ENCODE results near the gene ELP6. TPM values are rescaled to one million over a fixed set of nuclear protein-coding genes. Genes with fewer than 3 reads are reported as not detected.
"Not testable (repeated sequence)": the region's sequence is repeated elsewhere in the genome, so short reads cannot be mapped to it uniquely, and the experiment has no call there.

Gene ELP6
- total RNA-seq, 1 experiment from 2014 or later, result 35.4 TPM

GRCh38 chr3:47512416-47513124, 942 bp downstream of the ELP6 start:
- DNase-seq (ENCODE audit: low spot score), result no peak

GRCh38 chr3:47505267-47505666, 8.2 kb downstream of the ELP6 start:
- DNase-seq (ENCODE audit: low spot score), result not testable (repeated sequence)

GRCh38 chr3:47504113-47504512, 9.4 kb downstream of the ELP6 start:
- no peak for DNase-seq (ENCODE audit: low spot score)

DNA sequence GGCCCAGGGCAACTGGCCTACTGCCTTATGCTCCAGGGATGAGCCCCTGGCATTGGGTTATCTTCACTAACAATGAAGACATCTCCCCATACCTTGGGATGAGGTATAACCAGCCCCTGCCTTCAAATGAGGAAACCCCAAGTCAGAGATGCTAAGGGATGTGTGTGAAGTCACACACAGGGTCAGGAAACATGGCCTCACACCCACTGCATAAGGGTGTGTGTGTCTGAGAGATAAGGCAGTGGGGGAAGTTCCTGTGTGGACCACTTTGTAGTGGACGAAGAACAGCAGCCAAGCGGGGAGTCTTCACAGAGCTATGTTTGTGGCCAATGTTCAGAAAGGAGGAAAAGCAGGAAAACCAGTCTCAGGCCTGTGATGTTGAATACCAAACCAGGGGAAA, 10.5 kb downstream of the ELP6 start:
- no peak for DNase-seq (ENCODE audit: low spot score)

- no peak for DNase-seq (ENCODE audit: low spot score)
These were observed 16.6 kb downstream of the ELP6 start for GRCh38 chr3:47496892-47497291.

GRCh38 chr3:47495886-47496285, 17.6 kb downstream of the ELP6 start:
- no peak for DNase-seq (ENCODE audit: low spot score)

GRCh38 chr3:47495111-47495510, 18.4 kb downstream of the ELP6 start:
- no peak for DNase-seq (ENCODE audit: low spot score)

DNA sequence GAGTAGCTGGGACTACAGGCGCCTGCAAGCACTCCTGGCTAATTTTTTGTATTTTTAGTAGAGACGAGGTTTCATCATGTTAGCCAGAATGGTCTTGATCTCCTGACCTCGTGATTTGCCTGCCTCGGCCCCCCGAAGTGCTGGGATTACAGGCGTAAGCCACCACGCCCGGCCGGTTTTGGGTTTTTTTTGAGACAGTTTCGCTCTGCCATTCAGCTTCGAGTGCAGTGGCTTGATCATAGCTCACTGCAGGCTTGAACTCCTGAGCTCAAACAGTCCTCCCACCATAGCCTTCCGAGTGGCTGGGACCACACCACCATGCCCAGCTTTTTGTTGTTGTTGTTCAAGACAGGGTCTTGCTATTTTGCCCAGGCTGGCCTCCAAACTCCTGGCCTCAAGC, 21.7 kb downstream of the ELP6 start:
- DNase-seq (ENCODE audit: low spot score), result no peak

DNA sequence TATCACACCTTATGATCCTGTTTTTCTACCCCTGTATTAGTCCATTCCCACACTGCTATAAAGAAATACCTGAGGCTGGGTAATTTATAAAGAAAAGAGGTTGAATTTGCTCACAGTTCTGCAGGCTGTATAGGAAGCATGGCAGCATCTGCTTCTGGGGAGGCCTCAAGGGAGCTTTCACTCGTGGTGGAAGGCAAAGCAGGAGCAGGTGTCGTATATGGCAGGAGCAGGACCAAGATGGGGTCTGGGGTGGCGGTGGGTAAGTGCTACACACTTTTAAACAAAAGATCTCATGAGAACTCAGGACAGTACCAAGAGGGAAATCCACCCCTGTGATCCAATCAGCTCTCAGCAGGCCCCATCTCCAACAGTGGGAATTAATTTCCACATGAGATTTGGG, 22.3 kb downstream of the ELP6 start:
- DNase-seq (ENCODE audit: low spot score), result no peak

- no peak for DNase-seq (ENCODE audit: low spot score)
These were observed 26.2 kb downstream of the ELP6 start for GRCh38 chr3:47487265-47487664.

DNA sequence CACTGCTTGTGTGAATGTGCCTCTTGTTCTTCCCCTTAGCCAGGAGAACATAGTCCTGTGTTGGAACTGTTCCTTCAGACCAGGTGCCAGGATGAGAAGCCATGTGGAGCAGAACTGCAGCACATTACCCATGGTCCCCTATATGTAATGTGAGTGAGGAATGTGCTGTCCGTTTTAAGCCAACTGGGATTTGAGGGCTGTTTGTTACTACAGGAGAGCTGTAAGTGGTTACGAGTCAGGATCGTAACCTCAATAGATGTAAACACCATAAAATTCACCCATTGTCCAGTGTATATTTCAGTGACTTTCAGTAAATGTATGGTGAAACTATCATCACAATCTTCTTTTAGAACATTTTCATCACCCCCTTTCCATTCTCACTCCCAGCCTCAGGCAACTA, 27.7 kb downstream of the ELP6 start:
- peak; percentile 7 for DNase-seq (ENCODE audit: low spot score)

DNA sequence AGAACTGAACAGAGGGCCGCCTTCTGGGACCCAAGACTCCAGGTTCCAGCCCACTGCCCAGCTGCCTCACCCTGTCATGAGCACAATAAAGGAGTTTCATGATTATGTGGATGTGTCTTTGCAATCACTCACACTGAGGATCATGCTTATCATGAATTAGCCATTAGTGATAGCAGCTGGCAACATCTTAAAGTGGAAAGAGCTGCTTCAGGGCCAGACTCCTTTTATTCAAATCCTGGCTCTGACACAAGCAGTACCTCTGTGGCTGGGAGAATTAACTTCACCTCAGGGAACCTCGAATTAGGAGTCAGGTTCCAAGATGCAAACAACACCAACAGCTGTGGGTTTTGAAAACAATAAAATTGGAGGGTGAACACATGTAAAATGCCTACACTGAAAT, 31.1 kb downstream of the ELP6 start:
- no peak for DNase-seq (ENCODE audit: low spot score)

- DNase-seq (ENCODE audit: low spot score), result not testable (repeated sequence)
These were observed 31.7 kb downstream of the ELP6 start for GRCh38 chr3:47481763-47482162.

DNA sequence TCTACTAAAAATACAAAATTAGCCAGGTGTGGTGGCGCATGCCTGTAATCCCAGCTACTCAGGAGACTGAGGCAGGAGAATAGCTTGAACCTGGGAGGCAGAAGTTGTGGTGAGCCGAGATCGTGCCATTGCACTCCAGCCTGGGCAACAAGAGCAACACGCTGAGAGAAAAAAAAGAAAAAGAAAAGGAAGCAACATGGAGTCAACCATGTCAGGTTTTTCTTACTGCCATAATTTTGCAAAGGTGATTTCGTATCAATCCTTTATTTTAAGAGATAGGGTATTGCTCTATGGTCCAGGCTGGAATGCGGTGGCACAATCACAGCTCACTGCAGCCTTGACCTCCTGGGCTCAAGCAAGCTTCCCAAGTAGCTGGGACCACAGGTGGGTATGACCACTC, 33.2 kb downstream of the ELP6 start:
- not testable (repeated sequence) for DNase-seq (ENCODE audit: low spot score)

GRCh38 chr3:47479826-47480160, 33.7 kb downstream of the ELP6 start:
- DNase-seq (ENCODE audit: low spot score), result no peak

- no peak for DNase-seq (ENCODE audit: low spot score)
These were observed 35.5 kb downstream of the ELP6 start for GRCh38 chr3:47478022-47478421.

DNA sequence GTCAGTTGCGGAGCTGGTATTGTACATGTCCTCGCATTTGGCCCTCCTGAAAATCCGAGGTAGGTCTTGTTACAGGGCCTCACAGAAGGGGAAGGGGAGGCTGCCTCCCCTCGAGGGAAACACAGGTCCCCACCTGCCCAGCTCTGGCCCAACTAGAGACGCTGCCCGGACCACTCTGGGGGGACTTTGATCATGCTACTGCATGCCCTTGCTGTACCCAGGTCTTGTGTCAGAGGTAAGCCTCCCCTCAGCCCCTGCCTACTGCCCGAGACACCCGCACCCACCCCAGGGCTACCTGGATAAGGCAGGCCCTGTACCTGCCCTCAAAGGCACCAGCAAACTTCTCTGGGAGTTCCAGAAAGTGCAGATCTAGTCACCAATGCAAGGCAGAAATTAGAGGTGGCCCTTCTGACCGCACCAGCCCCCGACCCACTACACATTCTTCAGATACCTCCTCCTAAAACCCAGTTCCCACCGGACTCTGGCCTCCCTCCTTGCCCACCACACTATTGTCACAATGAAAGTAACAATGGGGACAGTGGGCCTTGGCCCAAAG, 36.8 kb downstream of the ELP6 start:
- no peak for DNase-seq (ENCODE audit: low spot score)

DNA sequence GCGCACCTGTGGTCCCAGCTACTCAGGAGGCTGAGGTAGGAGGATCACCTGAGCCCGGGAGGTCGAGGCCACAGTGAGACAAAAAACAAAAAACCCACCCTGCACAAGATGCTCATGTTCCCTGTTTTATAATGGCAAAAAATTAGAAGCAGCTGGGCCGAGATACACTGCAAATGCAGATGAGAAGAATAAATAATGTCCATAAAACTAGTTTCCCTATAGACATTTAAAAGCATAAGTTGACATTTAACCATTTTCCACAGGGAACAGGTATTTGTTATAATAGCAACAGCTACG, 37.2 kb downstream of the ELP6 start:
- DNase-seq (ENCODE audit: low spot score), result no peak

GRCh38 chr3:47475570-47476329, 37.8 kb downstream of the ELP6 start, which contains the start of gene SCAP:
TSS of gene SCAP (minus strand) at chr3:47475941. CDS start at chr3:47442993, 32,948 bp downstream.
- DNase-seq (ENCODE audit: low spot score), result peak; percentile 74

DNA sequence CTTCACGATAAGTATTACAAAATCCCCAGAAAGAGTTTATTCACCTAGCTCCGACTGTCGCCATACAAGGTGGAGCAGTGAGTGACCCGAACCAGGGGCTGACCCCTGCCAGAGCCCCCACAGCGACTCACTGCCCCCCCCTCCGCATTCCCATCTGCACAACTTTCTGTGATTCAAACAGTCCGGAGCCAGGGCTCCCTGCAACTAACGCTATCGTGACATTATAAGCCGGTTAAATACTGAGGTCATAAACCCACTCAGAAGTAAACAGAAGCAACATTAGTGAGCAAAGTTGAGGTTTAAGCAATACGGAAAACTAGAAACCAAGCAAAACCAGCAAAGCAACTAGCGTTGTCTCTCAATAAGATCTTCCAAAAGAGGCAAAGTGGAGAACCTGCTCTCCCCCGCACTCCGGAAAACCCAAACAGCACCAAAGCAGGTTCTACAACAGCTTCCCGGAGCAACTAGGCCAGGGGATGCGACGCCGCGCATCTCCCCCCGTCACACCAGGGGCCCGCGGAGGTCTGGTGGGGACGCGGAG, 38.4 kb downstream of the ELP6 start:
- DNase-seq (ENCODE audit: low spot score), result no peak

DNA sequence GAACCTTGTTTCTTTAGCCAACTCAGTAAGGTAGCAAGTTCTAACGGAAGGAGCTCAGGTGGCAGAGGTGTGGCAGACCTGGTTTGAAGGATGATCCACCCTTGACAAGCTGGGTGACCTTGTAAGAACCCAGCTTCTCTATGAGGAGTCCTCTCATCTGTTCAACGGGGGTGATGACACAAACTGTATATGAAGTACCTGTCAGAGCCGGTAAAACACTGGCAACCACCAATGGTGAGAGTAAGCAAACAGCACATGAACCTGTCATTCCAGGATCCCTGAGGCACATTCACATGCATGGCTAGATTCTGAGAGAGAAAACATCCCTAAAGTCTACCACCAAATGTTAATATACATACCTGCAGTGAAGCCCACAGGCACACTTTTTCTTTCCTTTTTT, 40.1 kb downstream of the ELP6 start:
- no peak for DNase-seq (ENCODE audit: low spot score)

DNA sequence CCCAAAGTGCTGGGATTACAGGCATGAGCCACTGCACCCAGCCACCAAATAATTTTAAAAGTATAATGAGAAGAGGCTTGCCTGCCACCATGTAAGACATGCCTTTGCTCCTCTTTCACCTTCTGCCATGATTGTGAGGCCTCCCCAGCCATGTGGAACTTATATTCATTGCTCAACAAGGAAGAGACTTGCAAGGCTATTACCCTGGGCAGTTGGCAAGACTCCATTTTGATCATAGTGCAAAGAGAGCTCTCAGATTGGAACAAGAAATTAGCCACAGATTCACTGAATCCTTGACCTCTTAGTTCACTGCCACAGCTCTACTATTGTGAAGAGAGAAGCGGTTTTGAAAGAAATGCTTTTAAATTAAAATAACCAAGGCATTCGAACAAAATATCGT, 43.9 kb downstream of the ELP6 start:
- DNase-seq (ENCODE audit: low spot score), result no peak

GRCh38 chr3:47468315-47468714, 45.2 kb downstream of the ELP6 start:
- not testable (repeated sequence) for DNase-seq (ENCODE audit: low spot score)

Data from H4 (cell line).